ENCODE results near the gene UGDH. TPM values are rescaled to one million over a fixed set of nuclear protein-coding genes. Genes with fewer than 3 reads are reported as not detected.
A peak's percentile ranks its signal among the peaks of the same experiment; 100 is the strongest.

UGDH gene
- total and polyA plus RNA-seq, 2 of the 13 experiments (the other 11 are each of a cell fraction or from before 2014, with no cell fraction given) = 99.0 to 384 TPM

DNA sequence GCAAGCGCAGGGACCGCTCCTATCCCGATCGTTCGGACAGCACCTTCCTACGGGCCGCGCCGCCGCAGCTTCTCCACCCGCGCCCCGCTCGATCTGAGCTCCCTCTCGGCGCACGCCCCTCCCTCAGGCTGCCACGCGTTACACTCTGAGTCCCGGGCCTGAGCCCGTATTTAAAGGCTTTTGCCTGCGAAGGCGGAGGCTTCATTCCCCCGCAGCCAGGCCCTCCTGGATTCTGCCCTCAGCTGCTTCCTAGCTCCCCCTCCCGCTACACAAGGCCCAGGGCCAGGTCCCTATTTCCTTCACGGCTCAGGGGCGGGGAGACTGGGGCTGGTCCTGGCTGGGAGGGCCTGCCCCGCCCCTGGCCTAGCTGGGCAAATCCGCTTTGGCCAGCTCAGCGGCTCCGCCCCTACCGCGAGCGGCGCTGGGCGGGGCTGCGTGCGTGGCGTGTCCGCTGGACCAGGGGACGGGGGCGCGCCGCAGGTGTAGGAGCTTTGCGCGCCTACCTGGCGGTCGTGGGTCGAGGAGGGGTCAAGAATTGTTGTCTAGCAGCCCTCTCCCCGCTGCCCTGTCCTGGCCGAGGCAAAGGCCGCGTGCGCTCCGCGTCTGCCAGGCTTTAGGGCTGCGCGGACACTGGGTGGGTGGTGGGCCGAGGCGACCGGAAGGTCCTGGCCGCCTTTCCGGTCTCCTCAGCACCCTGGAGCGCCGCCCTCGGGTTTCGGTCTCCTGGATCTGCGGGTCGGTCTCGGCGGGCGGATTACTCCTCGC lies at the start of gene UGDH (continued):
- TF ChIP-seq TBX3 (IDR thresholded peaks at IDR 0.05; ENCODE audit: borderline replicate concordance) = no peak
- 0 out of 2 replicates have a peak, but pooled peaks have one; percentile 59 for TF ChIP-seq NFAT5 (CRISPR knock-in tag; IDR thresholded peaks at IDR 0.05)
- TF ChIP-seq, protein P1, sequence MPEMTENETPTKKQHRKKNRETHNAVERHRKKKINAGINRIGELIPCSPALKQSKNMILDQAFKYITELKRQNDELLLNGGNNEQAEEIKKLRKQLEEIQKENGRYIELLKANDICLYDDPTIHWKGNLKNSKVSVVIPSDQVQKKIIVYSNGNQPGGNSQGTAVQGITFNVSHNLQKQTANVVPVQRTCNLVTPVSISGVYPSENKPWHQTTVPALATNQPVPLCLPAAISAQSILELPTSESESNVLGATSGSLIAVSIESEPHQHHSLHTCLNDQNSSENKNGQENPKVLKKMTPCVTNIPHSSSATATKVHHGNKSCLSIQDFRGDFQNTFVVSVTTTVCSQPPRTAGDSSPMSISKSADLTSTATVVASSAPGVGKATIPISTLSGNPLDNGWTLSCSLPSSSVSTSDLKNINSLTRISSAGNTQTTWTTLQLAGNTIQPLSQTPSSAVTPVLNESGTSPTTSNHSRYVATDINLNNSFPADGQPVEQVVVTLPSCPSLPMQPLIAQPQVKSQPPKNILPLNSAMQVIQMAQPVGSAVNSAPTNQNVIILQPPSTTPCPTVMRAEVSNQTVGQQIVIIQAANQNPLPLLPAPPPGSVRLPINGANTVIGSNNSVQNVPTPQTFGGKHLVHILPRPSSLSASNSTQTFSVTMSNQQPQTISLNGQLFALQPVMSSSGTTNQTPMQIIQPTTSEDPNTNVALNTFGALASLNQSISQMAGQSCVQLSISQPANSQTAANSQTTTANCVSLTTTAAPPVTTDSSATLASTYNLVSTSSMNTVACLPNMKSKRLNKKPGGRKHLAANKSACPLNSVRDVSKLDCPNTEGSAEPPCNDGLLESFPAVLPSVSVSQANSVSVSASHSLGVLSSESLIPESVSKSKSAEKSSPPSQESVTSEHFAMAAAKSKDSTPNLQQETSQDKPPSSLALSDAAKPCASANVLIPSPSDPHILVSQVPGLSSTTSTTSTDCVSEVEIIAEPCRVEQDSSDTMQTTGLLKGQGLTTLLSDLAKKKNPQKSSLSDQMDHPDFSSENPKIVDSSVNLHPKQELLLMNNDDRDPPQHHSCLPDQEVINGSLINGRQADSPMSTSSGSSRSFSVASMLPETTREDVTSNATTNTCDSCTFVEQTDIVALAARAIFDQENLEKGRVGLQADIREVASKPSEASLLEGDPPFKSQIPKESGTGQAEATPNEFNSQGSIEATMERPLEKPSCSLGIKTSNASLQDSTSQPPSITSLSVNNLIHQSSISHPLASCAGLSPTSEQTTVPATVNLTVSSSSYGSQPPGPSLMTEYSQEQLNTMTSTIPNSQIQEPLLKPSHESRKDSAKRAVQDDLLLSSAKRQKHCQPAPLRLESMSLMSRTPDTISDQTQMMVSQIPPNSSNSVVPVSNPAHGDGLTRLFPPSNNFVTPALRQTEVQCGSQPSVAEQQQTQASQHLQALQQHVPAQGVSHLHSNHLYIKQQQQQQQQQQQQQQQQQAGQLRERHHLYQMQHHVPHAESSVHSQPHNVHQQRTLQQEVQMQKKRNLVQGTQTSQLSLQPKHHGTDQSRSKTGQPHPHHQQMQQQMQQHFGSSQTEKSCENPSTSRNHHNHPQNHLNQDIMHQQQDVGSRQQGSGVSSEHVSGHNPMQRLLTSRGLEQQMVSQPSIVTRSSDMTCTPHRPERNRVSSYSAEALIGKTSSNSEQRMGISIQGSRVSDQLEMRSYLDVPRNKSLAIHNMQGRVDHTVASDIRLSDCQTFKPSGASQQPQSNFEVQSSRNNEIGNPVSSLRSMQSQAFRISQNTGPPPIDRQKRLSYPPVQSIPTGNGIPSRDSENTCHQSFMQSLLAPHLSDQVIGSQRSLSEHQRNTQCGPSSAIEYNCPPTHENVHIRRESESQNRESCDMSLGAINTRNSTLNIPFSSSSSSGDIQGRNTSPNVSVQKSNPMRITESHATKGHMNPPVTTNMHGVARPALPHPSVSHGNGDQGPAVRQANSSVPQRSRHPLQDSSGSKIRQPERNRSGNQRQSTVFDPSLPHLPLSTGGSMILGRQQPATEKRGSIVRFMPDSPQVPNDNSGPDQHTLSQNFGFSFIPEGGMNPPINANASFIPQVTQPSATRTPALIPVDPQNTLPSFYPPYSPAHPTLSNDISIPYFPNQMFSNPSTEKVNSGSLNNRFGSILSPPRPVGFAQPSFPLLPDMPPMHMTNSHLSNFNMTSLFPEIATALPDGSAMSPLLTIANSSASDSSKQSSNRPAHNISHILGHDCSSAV (CRISPR knock-in tag; IDR thresholded peaks at IDR 0.05; ENCODE audit: borderline replicate concordance) = peak; percentile 73; the same call in 1 of the 2 replicates
- no peak for TF ChIP-seq RFX3 (CRISPR knock-in tag; IDR thresholded peaks at IDR 0.05)
- peak; percentile 98 for TF ChIP-seq ZSCAN31 (CRISPR knock-in tag; IDR thresholded peaks at IDR 0.05; ENCODE audit: low read depth)
- TF ChIP-seq E2F1 (CRISPR knock-in tag; IDR thresholded peaks at IDR 0.05) = peak; percentile 61; the same call in 1 of the 2 replicates
- peak; percentile 95 for TF ChIP-seq ELF3 (CRISPR knock-in tag; IDR thresholded peaks at IDR 0.05)
- peak; percentile 21; the same call in 1 of the 2 replicates for TF ChIP-seq CHCHD3 (CRISPR knock-in tag; IDR thresholded peaks at IDR 0.05)
- peak; percentile 25; the same call in 1 of the 2 replicates for TF ChIP-seq ZNF792 (CRISPR knock-in tag; IDR thresholded peaks at IDR 0.05)
- peak; percentile 64 for TF ChIP-seq PITX1 (CRISPR knock-in tag; IDR thresholded peaks at IDR 0.05)
- peak; percentile 35; the same call in 1 of the 2 replicates for TF ChIP-seq HNRNPL (IDR thresholded peaks at IDR 0.05; ENCODE audit: low read depth, low read length)
- TF ChIP-seq HOXA3 (CRISPR knock-in tag; IDR thresholded peaks at IDR 0.05) = peak; percentile 53
